Natural killer cell (primary cell): ENCODE measurements around the gene PCGF2. TPM values are rescaled to one million over a fixed set of nuclear protein-coding genes. Genes with fewer than 3 reads are reported as not detected.

Experiments
- ATAC-seq, 3 donors: fragments of 150-1000 bp in 2 of 3; fragments of 200-7000 bp in 1 of 3; cut with Tn5 transposase; 1 replicate in 1 of 3; 2 replicates in 2 of 3; pipeline ENCODE4 v1.10.0; 2021; ENCODE audit warnings: mild to moderate bottlenecking in 2 of 3, moderate library complexity in 2 of 3
- DNase-seq, 2 donors: peaks; one replicate each; pipeline versions ENCODE4 v3.0.0 to v3.0.0-alpha.2; 2013 to 2021; ENCODE audit warnings: mixed read lengths in 1 of 2
- H3K27ac ChIP-seq: one replicate; pipeline ENCODE4 v1.5.1; 2013; ENCODE audit warnings: mild to moderate bottlenecking, low read length
- H3K27me3 ChIP-seq: one replicate; pipeline ENCODE4 v1.6.1; 2013; ENCODE audit warnings: low read length; ENCODE audit not compliant: control insufficient read depth, insufficient read depth
- H3K36me3 ChIP-seq: one replicate; pipeline ENCODE4 v1.6.1; 2013; ENCODE audit warnings: low read length; ENCODE audit not compliant: control insufficient read depth, insufficient read depth
- H3K4me1 ChIP-seq: one replicate; pipeline ENCODE4 v1.6.1; 2013; ENCODE audit warnings: low read length; ENCODE audit not compliant: control insufficient read depth, insufficient read depth
- H3K4me3 ChIP-seq: one replicate; pipeline ENCODE4 v1.5.1; 2013; ENCODE audit warnings: low read length
- H3K9me3 ChIP-seq: one replicate; pipeline ENCODE4 v1.6.1; 2013; ENCODE audit warnings: low read length; ENCODE audit not compliant: control insufficient read depth, insufficient read depth
- H3K27ac Mint-ChIP-seq, 2 donors: one replicate each; pipeline ENCODE4 v1.8.0; 2022; ENCODE audit warnings: mild to moderate bottlenecking in 2 of 2, mixed read lengths in 2 of 2, moderate library complexity in 1 of 2
- H3K27me3 Mint-ChIP-seq, 2 donors: one replicate each; pipeline ENCODE4 v1.8.0; 2022; ENCODE audit warnings: low read depth in 2 of 2, mixed read lengths in 2 of 2
- H3K36me3 Mint-ChIP-seq: one replicate; pipeline ENCODE4 v1.8.0; 2022; ENCODE audit warnings: mixed read lengths
- H3K4me1 Mint-ChIP-seq, 2 donors: one replicate each; pipeline ENCODE4 v1.8.0; 2022; ENCODE audit warnings: mixed read lengths in 2 of 2
- H3K4me3 Mint-ChIP-seq: one replicate; pipeline ENCODE4 v1.8.0; 2022; ENCODE audit warnings: mild to moderate bottlenecking, moderate library complexity, mixed read lengths
- H3K9me3 Mint-ChIP-seq, 2 donors: one replicate each; pipeline ENCODE4 v1.8.0; 2022; ENCODE audit warnings: mixed read lengths in 2 of 2
- WGBS: methylation state at CpG from one replicate; pipeline ENCODE4 v1.1.7; 2013; ENCODE audit warnings: missing lambda C conversion rate; ENCODE audit not compliant: insufficient coverage; 5-methylcytosine and 5-hydroxymethylcytosine counted together
- intact Hi-C: fragments of 100-400 bp; cut with micrococcal nuclease; formaldehyde crosslinking; loops from one replicate; pipeline ENCODE4 v1.14.2; 2022
- total RNA-seq, 4 donors: library from RNA; stranded (reverse); fragments of 120-200 nt in 1 of 4; gene quantifications; one replicate each; pipeline versions ENCODE4 v1.2.3 to v1.2.4, GENCODE V29; 2013 to 2022
- TF ChIP-seq, protein P1 (sequence below): fragments of 200-600 bp; IDR thresholded peaks from one replicate; pipeline ENCODE4 v1.8.0; 2022; ENCODE audit warnings: antibody characterized with exemption

Gene PCGF2
- total RNA-seq, 3 donors from 2014 or later (not counting 1 experiment from before 2014, with no cell fraction given) = 0.12 TPM; not detected in 2

GRCh38 chr17:38720941-38721340, 27.2 kb downstream of the PCGF2 start:
- DNase-seq (no peak), ATAC-seq (no peak)
- no peaks in the 10 kb centered on the region for H3K9me3 ChIP-seq
- H3K4me3 ChIP-seq = no peak overlapping the region
- Mint-ChIP-seq H3K4me3 (no peak overlapping the region), H3K36me3 (no peaks in the 10 kb centered on the region), H3K27ac (peak overlapping the region; percentile 80 to 86), H3K9me3 (no peaks in the 10 kb centered on the region), H3K27me3 (no peaks in the 10 kb centered on the region), H3K4me1 (peaks cover 45 to 55% of the 10 kb centered on the region in 2 donors)
- intact Hi-C loops = no loop called here
- H3K36me3 ChIP-seq = peaks cover 68% of the 10 kb centered on the region
- no peak overlapping the region for H3K27ac ChIP-seq
- no peaks in the 10 kb centered on the region for H3K27me3 ChIP-seq
- H3K4me1 ChIP-seq = peaks cover 38% of the 10 kb centered on the region
- TF ChIP-seq, protein P1, sequence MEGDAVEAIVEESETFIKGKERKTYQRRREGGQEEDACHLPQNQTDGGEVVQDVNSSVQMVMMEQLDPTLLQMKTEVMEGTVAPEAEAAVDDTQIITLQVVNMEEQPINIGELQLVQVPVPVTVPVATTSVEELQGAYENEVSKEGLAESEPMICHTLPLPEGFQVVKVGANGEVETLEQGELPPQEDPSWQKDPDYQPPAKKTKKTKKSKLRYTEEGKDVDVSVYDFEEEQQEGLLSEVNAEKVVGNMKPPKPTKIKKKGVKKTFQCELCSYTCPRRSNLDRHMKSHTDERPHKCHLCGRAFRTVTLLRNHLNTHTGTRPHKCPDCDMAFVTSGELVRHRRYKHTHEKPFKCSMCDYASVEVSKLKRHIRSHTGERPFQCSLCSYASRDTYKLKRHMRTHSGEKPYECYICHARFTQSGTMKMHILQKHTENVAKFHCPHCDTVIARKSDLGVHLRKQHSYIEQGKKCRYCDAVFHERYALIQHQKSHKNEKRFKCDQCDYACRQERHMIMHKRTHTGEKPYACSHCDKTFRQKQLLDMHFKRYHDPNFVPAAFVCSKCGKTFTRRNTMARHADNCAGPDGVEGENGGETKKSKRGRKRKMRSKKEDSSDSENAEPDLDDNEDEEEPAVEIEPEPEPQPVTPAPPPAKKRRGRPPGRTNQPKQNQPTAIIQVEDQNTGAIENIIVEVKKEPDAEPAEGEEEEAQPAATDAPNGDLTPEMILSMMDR = no peak
- whole genome bisulfite sequencing = 90% methylated on average over 6 of the region's 6 CpGs

DNA sequence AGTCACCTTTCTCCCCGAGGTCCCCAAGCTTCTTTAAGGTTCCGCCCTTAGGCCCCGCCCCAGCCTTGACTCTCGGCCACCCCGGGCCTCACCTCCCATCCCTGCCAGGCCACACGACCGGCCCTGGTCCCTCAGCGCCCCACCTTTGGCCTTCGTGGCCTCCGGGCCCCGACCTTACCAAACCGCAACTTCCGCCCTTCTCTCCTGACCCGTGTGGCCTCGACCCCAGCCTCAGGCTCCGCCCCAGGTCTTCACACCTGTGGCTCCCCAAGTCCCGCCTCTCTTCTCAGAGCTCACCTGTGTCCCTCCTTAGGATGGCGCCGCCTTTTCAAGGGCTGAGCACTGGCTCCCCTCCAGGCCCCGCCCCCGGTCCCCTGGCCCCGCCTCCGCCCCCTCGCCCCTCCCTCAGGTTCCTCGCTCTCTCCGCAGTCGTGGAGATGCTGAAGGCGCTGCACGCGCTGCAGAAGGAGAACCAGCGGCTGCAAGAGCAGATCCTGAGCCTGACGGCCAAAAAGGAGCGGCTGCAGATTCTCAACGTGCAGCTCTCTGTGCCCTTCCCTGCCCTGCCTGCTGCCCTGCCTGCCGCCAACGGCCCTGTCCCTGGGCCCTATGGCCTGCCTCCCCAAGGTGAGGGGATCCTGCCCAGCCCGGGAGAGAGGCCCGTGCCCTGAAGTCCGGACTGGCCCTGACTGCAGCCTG, 28.0 kb downstream of the PCGF2 start:
- no peaks in the 10 kb centered on the region for H3K36me3 Mint-ChIP-seq
- Histone ChIP-seq H3K36me3 (peaks cover 76% of the 10 kb centered on the region), H3K4me1 (peaks cover 30% of the 10 kb centered on the region), H3K9me3 (no peaks in the 10 kb centered on the region), H3K27ac (no peak overlapping the region), H3K4me3 (no peak overlapping the region), H3K27me3 (no peaks in the 10 kb centered on the region)
- intact Hi-C loops = no loop called here
- no peak overlapping the region for H3K27ac Mint-ChIP-seq
- WGBS = 88% methylated on average over 36 of the region's 39 CpGs
- DNase-seq (no peak), ATAC-seq (no peak)
- peaks cover 36 to 54% of the 10 kb centered on the region in 2 donors for H3K4me1 Mint-ChIP-seq
- H3K9me3 Mint-ChIP-seq = no peaks in the 10 kb centered on the region
- no peaks in the 10 kb centered on the region for H3K27me3 Mint-ChIP-seq
- TF ChIP-seq, protein P1 = no peak
- no peak overlapping the region for H3K4me3 Mint-ChIP-seq

DNA sequence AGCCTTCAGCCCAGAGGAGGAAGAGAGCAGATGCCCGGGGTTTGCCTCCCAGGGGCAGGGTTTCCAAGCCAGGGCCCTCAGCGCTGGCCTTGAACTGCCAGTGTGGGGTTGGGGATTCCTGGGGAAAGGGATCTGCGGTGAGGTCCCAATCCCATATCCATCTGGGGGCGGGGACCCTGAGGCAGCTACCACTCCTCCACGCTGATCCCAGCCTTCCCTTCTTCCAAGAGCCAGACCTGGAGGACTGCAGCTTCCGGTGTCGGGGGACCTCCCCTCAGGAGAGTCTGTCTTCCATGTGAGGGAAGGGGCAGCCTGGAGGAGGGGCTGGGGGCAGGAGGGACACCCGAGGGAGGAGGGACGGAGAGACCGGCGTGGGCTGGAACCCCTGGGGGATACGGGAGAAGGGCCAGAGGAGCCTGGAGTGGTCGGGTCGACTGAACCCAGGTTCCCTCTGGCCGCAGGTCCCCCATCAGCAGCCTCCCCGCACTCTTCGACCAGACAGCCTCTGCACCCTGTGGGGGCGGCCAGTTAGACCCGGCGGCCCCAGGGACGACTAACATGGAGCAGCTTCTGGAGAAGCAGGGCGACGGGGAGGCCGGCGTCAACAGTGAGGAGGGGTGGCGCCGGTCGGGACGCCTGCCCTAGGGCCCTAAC, 28.7 kb downstream of the PCGF2 start:
- Mint-ChIP-seq H3K4me3 (no peak overlapping the region), H3K27me3 (no peaks in the 10 kb centered on the region), H3K4me1 (peaks cover 36 to 47% of the 10 kb centered on the region in 2 donors), H3K36me3 (no peaks in the 10 kb centered on the region), H3K9me3 (no peaks in the 10 kb centered on the region), H3K27ac (peak overlapping the region; percentile 53 to 61)
- Histone ChIP-seq H3K27ac (no peak overlapping the region), H3K36me3 (peaks cover 77% of the 10 kb centered on the region), H3K4me3 (no peak overlapping the region), H3K27me3 (no peaks in the 10 kb centered on the region), H3K9me3 (no peaks in the 10 kb centered on the region), H3K4me1 (peaks cover 23% of the 10 kb centered on the region)
- WGBS = 96% methylated on average over 28 of the region's 29 CpGs
- no peak for DNase-seq
- intact Hi-C loops = no loop called here
- no peak for ATAC-seq
- TF ChIP-seq, protein P1 = no peak
